HepG2 (cell line): ENCODE measurements around the gene CMKLR1. TPM values are rescaled to one million over a fixed set of nuclear protein-coding genes. Genes with fewer than 3 reads are reported as not detected.

Source experiments
- ATAC-seq: fragments of 200-7000 bp; cut with Tn5 transposase; 3 replicates; pipeline ENCODE4 v1.9.1; 2020; ENCODE audit warnings: mild to moderate bottlenecking, moderate library complexity
- BruUV-seq: library from RNA; stranded (reverse); fragments of 400-500 nt; replicated peaks from 2 replicates; lab custom pipeline; 2021; lab: Mats Ljungman, UMichigan
- CTCF ChIA-PET: fragments of 300-600 bp; formaldehyde crosslinking; extraction: SDS; loops from one replicate; lab custom pipeline; 2021; ENCODE audit warnings: low total read pairs, inconsistent platforms, low intra/inter-chr PET ratio; lab: Yijun Ruan, JAX
- POLR2A ChIA-PET: fragments of 350-600 bp; sonication (Branson Sonifier 250); formaldehyde crosslinking; loops from one replicate; lab custom pipeline; 2020; ENCODE audit warnings: antibody characterized with exemption, inconsistent platforms; lab: Yijun Ruan, JAX
- DNase-seq: peaks from one replicate; pipeline ENCODE4 v3.0.0-alpha.2; 2015; ENCODE audit warnings: low spot score
- FAIRE-seq: peaks from 3 replicates; lab custom pipeline; 2011; peaks lifted over from hg19 to GRCh38; lab: Jason Lieb, UNC
- H2AFZ ChIP-seq: one replicate; pipeline ENCODE4 v1.6.1; 2011; ENCODE audit warnings: low read length, inconsistent platforms
- H3K27ac ChIP-seq: fragments of 300-600 bp; 3 replicates; pipeline ENCODE4 v1.8.0; 2011; ENCODE audit warnings: mixed run types, mild to moderate bottlenecking, mixed read lengths, low read length, inconsistent platforms; ENCODE audit not compliant: insufficient read depth; ENCODE audit errors: extremely low read length
- H3K27me3 ChIP-seq, 2 experiments: fragments of 200-600 bp in 1 of 2; 2 replicates in 1 of 2; 3 replicates in 1 of 2; pipeline versions ENCODE4 v1.6.0 to v1.8.0; 2011; ENCODE audit warnings: low read length in 2 of 2, mild to moderate bottlenecking in 2 of 2, moderate library complexity in 2 of 2, inconsistent platforms in 1 of 2; ENCODE audit not compliant: insufficient read depth in 2 of 2, control insufficient read depth in 1 of 2
- H3K36me3 ChIP-seq, 2 experiments: fragments of 200-600 bp in 1 of 2; replicated peaks in 1 of 2; 2 replicates in 1 of 2; 3 replicates in 1 of 2; pipeline versions ENCODE4 v1.5.1 to v1.8.0; 2011; ENCODE audit warnings: low read length in 2 of 2, inconsistent platforms in 1 of 2; ENCODE audit not compliant: insufficient read depth in 2 of 2, control insufficient read depth in 1 of 2
- H3K4me1 ChIP-seq: 2 replicates; pipeline ENCODE4 v1.5.1; 2012; ENCODE audit warnings: low read length, inconsistent platforms; ENCODE audit not compliant: insufficient read depth
- H3K4me2 ChIP-seq: 2 replicates; pipeline ENCODE4 v1.6.0; 2011; ENCODE audit warnings: low read depth, low read length, inconsistent platforms
- H3K4me3 ChIP-seq, 3 experiments: fragments of 200-600 bp in 1 of 3; sonication (generic), shearing (Covaris generic) in 1 of 3; replicated peaks in 1 of 3; 2 replicates each; pipeline ENCODE4 v1.5.1; 2011 to 2016; ENCODE audit warnings: low read length in 3 of 3, inconsistent platforms in 2 of 3, low read depth in 2 of 3, mild to moderate bottlenecking in 2 of 3, control low read depth in 1 of 3, mixed read lengths in 1 of 3; ENCODE audit not compliant: insufficient read depth in 1 of 3
- H3K79me2 ChIP-seq: one replicate; pipeline ENCODE4 v1.6.1; 2011; ENCODE audit warnings: low read length, inconsistent platforms; ENCODE audit not compliant: insufficient read depth
- H3K9ac ChIP-seq: 2 replicates; pipeline ENCODE4 v1.6.0; 2011; ENCODE audit warnings: mild to moderate bottlenecking, low read depth, low read length, inconsistent platforms; ENCODE audit not compliant: insufficient read depth
- H3K9me3 ChIP-seq: 2 replicates; pipeline ENCODE4 v1.5.1; 2012; ENCODE audit warnings: mild to moderate bottlenecking, low read length
- H4K20me1 ChIP-seq: 2 replicates; pipeline ENCODE4 v1.6.0; 2011; ENCODE audit warnings: inconsistent platforms, mild to moderate bottlenecking, low read length, moderate library complexity; ENCODE audit not compliant: insufficient read depth
- EHMT2 ChIP-seq: fragments of 200-600 bp; sonication (generic); IDR thresholded peaks from 2 replicates; pipeline ENCODE4 v1.7.0; 2017; ENCODE audit warnings: antibody characterized with exemption, low read depth, low read length, borderline replicate concordance
- KLF13 ChIP-seq: sonication (generic); formaldehyde crosslinking; IDR thresholded peaks from 2 replicates; pipeline ENCODE4 v1.4.0; 2020; ENCODE audit warnings: mild to moderate bottlenecking, missing genetic modification reagents
- PAX8 ChIP-seq: sonication (generic); formaldehyde crosslinking; IDR thresholded peaks from 2 replicates; pipeline ENCODE4 v1.8.0; 2022; ENCODE audit warnings: mild to moderate bottlenecking, missing genetic modification reagents, borderline replicate concordance
- RNF2 ChIP-seq: fragments of 450-650 bp; conservative IDR thresholded peaks from 2 replicates; pipeline ENCODE4 v1.6.1; 2016; ENCODE audit warnings: low read depth
- SP1 ChIP-seq, 2 experiments: fragments of 450-650 bp in 1 of 2; sonication (generic) in 1 of 2; formaldehyde crosslinking in 1 of 2; IDR thresholded peaks; 2 replicates each; pipeline versions ENCODE4 v1.4.0 to v1.6.1; 2016 to 2020; ENCODE audit warnings: missing genetic modification reagents in 1 of 2
- SP5 ChIP-seq: IDR thresholded peaks from 2 replicates; pipeline ENCODE4 v1.6.1; 2016; ENCODE audit warnings: low read depth, borderline replicate concordance
- ZNF24 ChIP-seq: fragments of 450-650 bp; IDR thresholded peaks from 2 replicates; pipeline ENCODE4 v1.6.1; 2017; ENCODE audit warnings: antibody characterized with exemption, mild to moderate bottlenecking
- ZNF451 ChIP-seq: sonication (generic); formaldehyde crosslinking; IDR thresholded peaks from 2 replicates; pipeline ENCODE4 v1.5.0; 2020; ENCODE audit warnings: mild to moderate bottlenecking, missing genetic modification reagents
- ZNF652 ChIP-seq: IDR thresholded peaks from 2 replicates; pipeline ENCODE4 v1.6.1; 2016; ENCODE audit warnings: low read depth, borderline replicate concordance
- ZSCAN21 ChIP-seq: sonication (generic); formaldehyde crosslinking; IDR thresholded peaks from 2 replicates; pipeline ENCODE4 v1.8.0; 2022; ENCODE audit warnings: mild to moderate bottlenecking, missing genetic modification reagents, moderate library complexity, borderline replicate concordance
- WGBS: methylation state at CpG from one replicate; pipeline ENCODE4 v1.1.6; 2017; ENCODE audit warnings: low lambda C conversion rate; 5-methylcytosine and 5-hydroxymethylcytosine counted together
- in situ Hi-C: cut with HindIII; loops from 2 replicates; pipeline ENCODE4 v1.10.0; 2017; ENCODE audit warnings: low pct_unique_long_range_greater_than_20kb; ENCODE audit not compliant: extremely low pct_ligation_motif_present
- intact Hi-C: fragments of 100-400 bp; cut with micrococcal nuclease; formaldehyde crosslinking; loops from one replicate; pipeline ENCODE4 v1.10.0; 2022; ENCODE audit not compliant: unreplicated experiment
- polyA plus RNA-seq, 8 experiments: library from polyadenylated mRNA; depleted of rRNA in 3 of 8; stranded (reverse) in 7 of 8; unstranded in 1 of 8; fragments of >200 nt; fragmentation: Illumina TruSeq in 4 of 8; extraction: Trizol in 4 of 8; gene quantifications; 2 replicates each; pipeline versions ENCODE4 v1.2.1 to v1.2.3, GENCODE V29; 2011 to 2016; ENCODE audit warnings: low read depth in 4 of 8, missing spikeins in 1 of 8, mixed read lengths in 1 of 8; ENCODE audit not compliant: insufficient read depth in 1 of 8
- total RNA-seq, 5 experiments: library from RNA; depleted of rRNA; stranded (reverse); fragments of >200 nt; fragmentation: Illumina TruSeq; extraction: Trizol; gene quantifications; 2 replicates each; pipeline ENCODE4 v1.2.3, GENCODE V29; 2016; ENCODE audit warnings: low read depth in 1 of 5
- TF ChIP-seq, protein P1 (sequence below): sonication (generic); formaldehyde crosslinking; IDR thresholded peaks from 2 replicates; pipeline ENCODE4 v1.4.0; 2020; ENCODE audit warnings: missing genetic modification reagents, borderline replicate concordance
- TF ChIP-seq, protein P2 (sequence below): sonication (generic); formaldehyde crosslinking; IDR thresholded peaks from 2 replicates; pipeline ENCODE4 v1.4.0; 2020; ENCODE audit warnings: mild to moderate bottlenecking, missing genetic modification reagents, borderline replicate concordance
- TF ChIP-seq, protein P3 (sequence below): sonication (generic); formaldehyde crosslinking; IDR thresholded peaks from 2 replicates; pipeline ENCODE4 v1.4.0; 2020; ENCODE audit warnings: missing genetic modification reagents

CMKLR1 gene
- total and polyA plus RNA-seq, 2 of the 13 experiments (the other 11 are each of a cell fraction or from before 2014, with no cell fraction given), result not detected

DNA sequence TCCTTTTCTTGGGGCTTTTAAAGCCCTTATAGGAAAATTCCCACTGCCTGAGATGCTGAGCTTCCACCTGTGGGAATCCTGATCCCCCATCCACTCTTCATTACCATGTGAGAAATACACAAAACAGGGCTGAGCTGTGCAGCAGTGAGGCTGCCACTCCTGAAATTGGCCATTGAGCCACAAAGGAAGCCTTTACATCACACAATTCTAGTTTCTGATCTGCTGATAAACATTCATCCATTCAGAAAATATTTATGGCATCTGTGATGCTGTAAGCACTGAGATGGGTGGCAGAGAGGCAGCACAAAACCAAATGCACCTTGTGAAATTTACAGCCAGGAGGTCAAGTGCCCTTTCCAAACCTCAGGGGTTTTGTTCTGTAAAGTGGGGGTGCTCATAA is 26.2 kb upstream of the CMKLR1 start (continued):
- TF ChIP-seq ZSCAN21, result no peak
- no peak for TF ChIP-seq EHMT2
- TF ChIP-seq, protein P1, sequence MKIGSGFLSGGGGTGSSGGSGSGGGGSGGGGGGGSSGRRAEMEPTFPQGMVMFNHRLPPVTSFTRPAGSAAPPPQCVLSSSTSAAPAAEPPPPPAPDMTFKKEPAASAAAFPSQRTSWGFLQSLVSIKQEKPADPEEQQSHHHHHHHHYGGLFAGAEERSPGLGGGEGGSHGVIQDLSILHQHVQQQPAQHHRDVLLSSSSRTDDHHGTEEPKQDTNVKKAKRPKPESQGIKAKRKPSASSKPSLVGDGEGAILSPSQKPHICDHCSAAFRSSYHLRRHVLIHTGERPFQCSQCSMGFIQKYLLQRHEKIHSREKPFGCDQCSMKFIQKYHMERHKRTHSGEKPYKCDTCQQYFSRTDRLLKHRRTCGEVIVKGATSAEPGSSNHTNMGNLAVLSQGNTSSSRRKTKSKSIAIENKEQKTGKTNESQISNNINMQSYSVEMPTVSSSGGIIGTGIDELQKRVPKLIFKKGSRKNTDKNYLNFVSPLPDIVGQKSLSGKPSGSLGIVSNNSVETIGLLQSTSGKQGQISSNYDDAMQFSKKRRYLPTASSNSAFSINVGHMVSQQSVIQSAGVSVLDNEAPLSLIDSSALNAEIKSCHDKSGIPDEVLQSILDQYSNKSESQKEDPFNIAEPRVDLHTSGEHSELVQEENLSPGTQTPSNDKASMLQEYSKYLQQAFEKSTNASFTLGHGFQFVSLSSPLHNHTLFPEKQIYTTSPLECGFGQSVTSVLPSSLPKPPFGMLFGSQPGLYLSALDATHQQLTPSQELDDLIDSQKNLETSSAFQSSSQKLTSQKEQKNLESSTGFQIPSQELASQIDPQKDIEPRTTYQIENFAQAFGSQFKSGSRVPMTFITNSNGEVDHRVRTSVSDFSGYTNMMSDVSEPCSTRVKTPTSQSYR (CRISPR knock-in tag), result no peak
- TF ChIP-seq PAX8, result no peak

DNA sequence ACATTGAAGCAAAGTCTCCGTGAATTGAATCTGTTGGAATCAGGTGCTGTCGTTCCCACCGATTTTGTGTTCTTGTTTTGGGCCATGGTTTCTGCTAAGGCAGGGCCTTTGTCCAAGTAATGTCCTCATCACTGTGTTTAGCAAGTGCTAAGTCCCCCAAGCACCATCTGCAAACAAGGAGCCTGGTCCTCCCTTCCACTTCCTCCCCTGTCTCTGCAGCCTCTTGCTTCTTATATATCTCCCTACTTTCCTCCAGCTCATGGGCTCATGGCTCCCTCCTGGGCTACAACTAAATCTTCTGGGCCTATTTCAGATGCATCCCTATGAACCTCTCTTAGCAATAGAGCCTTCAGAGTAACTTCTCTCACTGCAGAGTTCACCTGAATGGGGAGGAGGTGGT is 25.8 kb upstream of the CMKLR1 start:
- no peak overlapping the region for H3K9ac ChIP-seq
- CTCF ChIA-PET, result no interaction called here
- H3K4me2 ChIP-seq, result no peak overlapping the region
- no peaks in the 10 kb centered on the region for H4K20me1 ChIP-seq
- WGBS, result 0% methylated on average over 3 of the region's 3 CpGs
- H3K9me3 ChIP-seq, result no peaks in the 10 kb centered on the region
- no peaks in the 10 kb centered on the region for H3K36me3 ChIP-seq
- ATAC-seq (no peak), FAIRE-seq (no peak), DNase-seq (no peak)
- H3K27ac ChIP-seq, result no peak overlapping the region
- no peak overlapping the region for H3K4me3 ChIP-seq
- no peak overlapping the region for H2AFZ ChIP-seq
- H3K4me1 ChIP-seq, result no peaks in the 10 kb centered on the region
- intact Hi-C loops, result no loop called here
- POLR2A ChIA-PET, result no interaction called here
- in situ Hi-C loops, result no loop called here
- BruUV-seq, result no TSS peak
- no peaks in the 10 kb centered on the region for H3K79me2 ChIP-seq
- H3K27me3 ChIP-seq, result peaks cover 0 to 10% of the 10 kb centered on the region in 2 experiments; a peak in 1 of 5 replicates
- TF ChIP-seq, protein P2, sequence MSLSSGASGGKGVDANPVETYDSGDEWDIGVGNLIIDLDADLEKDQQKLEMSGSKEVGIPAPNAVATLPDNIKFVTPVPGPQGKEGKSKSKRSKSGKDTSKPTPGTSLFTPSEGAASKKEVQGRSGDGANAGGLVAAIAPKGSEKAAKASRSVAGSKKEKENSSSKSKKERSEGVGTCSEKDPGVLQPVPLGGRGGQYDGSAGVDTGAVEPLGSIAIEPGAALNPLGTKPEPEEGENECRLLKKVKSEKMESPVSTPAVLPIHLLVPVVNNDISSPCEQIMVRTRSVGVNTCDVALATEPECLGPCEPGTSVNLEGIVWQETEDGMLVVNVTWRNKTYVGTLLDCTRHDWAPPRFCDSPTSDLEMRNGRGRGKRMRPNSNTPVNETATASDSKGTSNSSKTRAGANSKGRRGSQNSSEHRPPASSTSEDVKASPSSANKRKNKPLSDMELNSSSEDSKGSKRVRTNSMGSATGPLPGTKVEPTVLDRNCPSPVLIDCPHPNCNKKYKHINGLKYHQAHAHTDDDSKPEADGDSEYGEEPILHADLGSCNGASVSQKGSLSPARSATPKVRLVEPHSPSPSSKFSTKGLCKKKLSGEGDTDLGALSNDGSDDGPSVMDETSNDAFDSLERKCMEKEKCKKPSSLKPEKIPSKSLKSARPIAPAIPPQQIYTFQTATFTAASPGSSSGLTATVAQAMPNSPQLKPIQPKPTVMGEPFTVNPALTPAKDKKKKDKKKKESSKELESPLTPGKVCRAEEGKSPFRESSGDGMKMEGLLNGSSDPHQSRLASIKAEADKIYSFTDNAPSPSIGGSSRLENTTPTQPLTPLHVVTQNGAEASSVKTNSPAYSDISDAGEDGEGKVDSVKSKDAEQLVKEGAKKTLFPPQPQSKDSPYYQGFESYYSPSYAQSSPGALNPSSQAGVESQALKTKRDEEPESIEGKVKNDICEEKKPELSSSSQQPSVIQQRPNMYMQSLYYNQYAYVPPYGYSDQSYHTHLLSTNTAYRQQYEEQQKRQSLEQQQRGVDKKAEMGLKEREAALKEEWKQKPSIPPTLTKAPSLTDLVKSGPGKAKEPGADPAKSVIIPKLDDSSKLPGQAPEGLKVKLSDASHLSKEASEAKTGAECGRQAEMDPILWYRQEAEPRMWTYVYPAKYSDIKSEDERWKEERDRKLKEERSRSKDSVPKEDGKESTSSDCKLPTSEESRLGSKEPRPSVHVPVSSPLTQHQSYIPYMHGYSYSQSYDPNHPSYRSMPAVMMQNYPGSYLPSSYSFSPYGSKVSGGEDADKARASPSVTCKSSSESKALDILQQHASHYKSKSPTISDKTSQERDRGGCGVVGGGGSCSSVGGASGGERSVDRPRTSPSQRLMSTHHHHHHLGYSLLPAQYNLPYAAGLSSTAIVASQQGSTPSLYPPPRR (CRISPR knock-in tag), result no peak
- no peak for TF ChIP-seq ZNF652 (CRISPR knock-in tag)
- TF ChIP-seq, protein P3, sequence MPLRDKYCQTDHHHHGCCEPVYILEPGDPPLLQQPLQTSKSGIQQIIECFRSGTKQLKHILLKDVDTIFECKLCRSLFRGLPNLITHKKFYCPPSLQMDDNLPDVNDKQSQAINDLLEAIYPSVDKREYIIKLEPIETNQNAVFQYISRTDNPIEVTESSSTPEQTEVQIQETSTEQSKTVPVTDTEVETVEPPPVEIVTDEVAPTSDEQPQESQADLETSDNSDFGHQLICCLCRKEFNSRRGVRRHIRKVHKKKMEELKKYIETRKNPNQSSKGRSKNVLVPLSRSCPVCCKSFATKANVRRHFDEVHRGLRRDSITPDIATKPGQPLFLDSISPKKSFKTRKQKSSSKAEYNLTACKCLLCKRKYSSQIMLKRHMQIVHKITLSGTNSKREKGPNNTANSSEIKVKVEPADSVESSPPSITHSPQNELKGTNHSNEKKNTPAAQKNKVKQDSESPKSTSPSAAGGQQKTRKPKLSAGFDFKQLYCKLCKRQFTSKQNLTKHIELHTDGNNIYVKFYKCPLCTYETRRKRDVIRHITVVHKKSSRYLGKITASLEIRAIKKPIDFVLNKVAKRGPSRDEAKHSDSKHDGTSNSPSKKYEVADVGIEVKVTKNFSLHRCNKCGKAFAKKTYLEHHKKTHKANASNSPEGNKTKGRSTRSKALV, result no peak
- TF ChIP-seq KLF13, result no peak
- no peak for TF ChIP-seq RNF2
- no peak for TF ChIP-seq SP1 (IDR thresholded peaks at IDR 0.05)
- no peak for TF ChIP-seq SP1 (CRISPR knock-in tag; IDR thresholded peaks at IDR 0.05)
- TF ChIP-seq ZNF451 (CRISPR knock-in tag), result no peak
- TF ChIP-seq SP5, result no peak
- TF ChIP-seq ZNF24, result no peak
